WTC11 (cell line): ENCODE measurements around the gene TMEM167A. TPM values are rescaled to one million over a fixed set of nuclear protein-coding genes. Genes with fewer than 3 reads are reported as not detected.
A peak's percentile ranks its signal among the peaks of the same experiment; 100 is the strongest.

Experiments
- ATAC-seq: fragments of 200-7000 bp; cut with Tn5 transposase; 2 replicates; pipeline ENCODE4 v1.10.0; 2021; ENCODE audit warnings: mild to moderate bottlenecking, moderate library complexity
- CTCF ChIA-PET: fragments of 300-600 bp; sonication (Branson Sonifier 250); formaldehyde crosslinking; loops from one replicate; lab custom pipeline; 2021; ENCODE audit warnings: antibody characterized with exemption; lab: Charles Lee
- POLR2A ChIA-PET: fragments of 350-600 bp; sonication (Branson Sonifier 250); formaldehyde crosslinking; loops from one replicate; lab custom pipeline; 2021; ENCODE audit warnings: antibody characterized with exemption; lab: Charles Lee
- DNase-seq: peaks from one replicate; pipeline ENCODE4 v3.0.0; 2021; ENCODE audit warnings: low spot score
- H3K27ac Mint-ChIP-seq: 2 replicates; pipeline ENCODE4 v1.8.0; 2021; ENCODE audit warnings: mixed read lengths
- H3K27me3 Mint-ChIP-seq: 2 replicates; pipeline ENCODE4 v1.8.0; 2021; ENCODE audit warnings: low read depth, mild to moderate bottlenecking, moderate library complexity, mixed read lengths
- H3K36me3 Mint-ChIP-seq: 2 replicates; pipeline ENCODE4 v1.8.0; 2021; ENCODE audit warnings: mixed read lengths
- H3K4me1 Mint-ChIP-seq: 2 replicates; pipeline ENCODE4 v1.8.0; 2022; ENCODE audit warnings: mixed read lengths
- H3K4me3 Mint-ChIP-seq: 2 replicates; pipeline ENCODE4 v1.8.0; 2021; ENCODE audit warnings: mild to moderate bottlenecking, moderate library complexity, mixed read lengths
- H3K9me3 Mint-ChIP-seq: 2 replicates; pipeline ENCODE4 v1.8.0; 2021; ENCODE audit warnings: mixed read lengths
- AR ChIP-seq: fragments of 250-450 bp; sonication (Bioruptor Pico); IDR thresholded peaks from 2 replicates; pipeline ENCODE4 v1.9.0; 2021; ENCODE audit warnings: mild to moderate bottlenecking
- ATF3 ChIP-seq: sonication (generic); formaldehyde crosslinking; conservative IDR thresholded peaks from 2 replicates; pipeline ENCODE4 v1.8.1; 2022; ENCODE audit warnings: mild to moderate bottlenecking, missing genetic modification reagents
- CDX4 ChIP-seq: fragments of 250-450 bp; sonication (Bioruptor Pico); IDR thresholded peaks from 2 replicates; pipeline ENCODE4 v1.9.0; 2021; ENCODE audit warnings: moderate library complexity, mild to moderate bottlenecking, inconsistent platforms, borderline replicate concordance
- CREB1 ChIP-seq: sonication (generic); formaldehyde crosslinking; IDR thresholded peaks from 2 replicates; pipeline ENCODE4 v1.8.0; 2023; ENCODE audit warnings: mild to moderate bottlenecking, missing genetic modification reagents
- CREM ChIP-seq: sonication (generic); formaldehyde crosslinking; IDR thresholded peaks from 2 replicates; pipeline ENCODE4 v1.8.1; 2022; ENCODE audit warnings: mild to moderate bottlenecking, missing genetic modification reagents, moderate library complexity
- ERG ChIP-seq: fragments of 250-450 bp; sonication (Bioruptor Pico); IDR thresholded peaks from 2 replicates; pipeline ENCODE4 v1.8.0; 2021; ENCODE audit warnings: mild to moderate bottlenecking
- ETV6 ChIP-seq: sonication (generic); formaldehyde crosslinking; IDR thresholded peaks from 2 replicates; pipeline ENCODE4 v1.8.1; 2022; ENCODE audit warnings: mild to moderate bottlenecking, missing genetic modification reagents
- FOXP1 ChIP-seq: sonication (generic); formaldehyde crosslinking; IDR thresholded peaks from 2 replicates; pipeline ENCODE4 v1.8.0; 2022; ENCODE audit warnings: missing genetic modification reagents, mild to moderate bottlenecking, moderate library complexity, borderline replicate concordance
- FOXP4 ChIP-seq: sonication (generic); formaldehyde crosslinking; IDR thresholded peaks from 2 replicates; pipeline ENCODE4 v1.8.0; 2022; ENCODE audit warnings: mild to moderate bottlenecking, missing genetic modification reagents
- GABPB1 ChIP-seq: sonication (generic); formaldehyde crosslinking; IDR thresholded peaks from 2 replicates; pipeline ENCODE4 v1.8.1; 2023; ENCODE audit warnings: mild to moderate bottlenecking, missing genetic modification reagents
- IRF1 ChIP-seq: sonication (generic); formaldehyde crosslinking; IDR thresholded peaks from 2 replicates; pipeline ENCODE4 v1.8.0; 2023; ENCODE audit warnings: missing genetic modification reagents
- JAZF1 ChIP-seq: fragments of 250-450 bp; sonication (Bioruptor Pico); IDR thresholded peaks from 2 replicates; pipeline ENCODE4 v1.9.0; 2021; ENCODE audit warnings: moderate library complexity, mild to moderate bottlenecking, inconsistent platforms
- MXD4 ChIP-seq: fragments of 250-450 bp; sonication (Bioruptor Pico); IDR thresholded peaks from 2 replicates; pipeline ENCODE4 v1.8.0; 2021; ENCODE audit warnings: mild to moderate bottlenecking, moderate library complexity, borderline replicate concordance
- NFATC4 ChIP-seq: fragments of 250-450 bp; sonication (Bioruptor Pico); IDR thresholded peaks from 2 replicates; pipeline ENCODE4 v1.9.0; 2021; ENCODE audit warnings: mild to moderate bottlenecking
- STAT6 ChIP-seq: sonication (generic); formaldehyde crosslinking; conservative IDR thresholded peaks from 2 replicates; pipeline ENCODE4 v1.8.1; 2023; ENCODE audit warnings: mild to moderate bottlenecking, low read depth, missing genetic modification reagents, moderate library complexity
- ZNF219 ChIP-seq: sonication (generic); formaldehyde crosslinking; IDR thresholded peaks from 2 replicates; pipeline ENCODE4 v1.8.0; 2023; ENCODE audit warnings: missing genetic modification reagents, mild to moderate bottlenecking, borderline replicate concordance
- ZSCAN18 ChIP-seq: fragments of 250-450 bp; sonication (Bioruptor Pico); IDR thresholded peaks from 2 replicates; pipeline ENCODE4 v2.1.2; 2022; ENCODE audit warnings: mild to moderate bottlenecking, moderate library complexity
- total RNA-seq: library from RNA; stranded (reverse); gene quantifications from 3 replicates; pipeline ENCODE4 v1.2.3, GENCODE V29; 2021

The TMEM167A gene
- total RNA-seq, 1 experiment from 2014 or later: 165 TPM

- ChIA-PET POLR2A (no interaction called here), CTCF (no interaction called here)
- peaks cover 11% of the 10 kb centered on the region for H3K9me3 Mint-ChIP-seq
- H3K4me3 Mint-ChIP-seq: no peak overlapping the region
- ATAC-seq (no peak), DNase-seq (no peak)
- H3K27ac Mint-ChIP-seq: no peak overlapping the region
- TF ChIP-seq GABPB1 (peak; percentile 52; the same call in 1 of the 2 replicates), AR (no peak), CDX4 (no peak), ZNF219 (CRISPR knock-in tag) (no peak), IRF1 (no peak)
- peaks cover 8% of the 10 kb centered on the region for H3K36me3 Mint-ChIP-seq
- no peaks in the 10 kb centered on the region for H3K27me3 Mint-ChIP-seq
- H3K4me1 Mint-ChIP-seq: 0 out of 2 replicates have a peak, but pooled peaks cover 4% of the 10 kb centered on the region
Measured at GRCh38 chr5:83085106-83085505, 7.9 kb upstream of the TMEM167A start.

GRCh38 chr5:83084336-83084735 lies 7.1 kb upstream of the TMEM167A start:
- Mint-ChIP-seq H3K27ac (no peak overlapping the region), H3K9me3 (peaks cover 3% of the 10 kb centered on the region; the same call in 1 of the 2 replicates), H3K36me3 (peaks cover under 1% of the 10 kb centered on the region; the same call in 1 of the 2 replicates), H3K27me3 (no peaks in the 10 kb centered on the region), H3K4me1 (0 out of 2 replicates have a peak, but pooled peaks cover 4% of the 10 kb centered on the region), H3K4me3 (no peak overlapping the region)
- ChIA-PET POLR2A (no interaction called here), CTCF (no interaction called here)
- ATAC-seq (no peak), DNase-seq (no peak)
- TF ChIP-seq MXD4 (CRISPR knock-in tag) (no peak), NFATC4 (no peak), FOXP4 (CRISPR knock-in tag) (no peak), STAT6 (CRISPR knock-in tag) (no peak)

- Mint-ChIP-seq H3K9me3 (peaks cover 3% of the 10 kb centered on the region; the same call in 1 of the 2 replicates), H3K4me3 (no peak overlapping the region), H3K27me3 (no peaks in the 10 kb centered on the region), H3K27ac (no peak overlapping the region), H3K36me3 (no peaks in the 10 kb centered on the region), H3K4me1 (peaks cover 15% of the 10 kb centered on the region)
- no peak for DNase-seq
- no peak for ATAC-seq
- ChIA-PET CTCF (no interaction called here), POLR2A (no interaction called here)
- TF ChIP-seq JAZF1 (CRISPR knock-in tag) (no peak), ZSCAN18 (CRISPR knock-in tag) (no peak), FOXP1 (no peak), ERG (CRISPR knock-in tag) (no peak), STAT6 (CRISPR knock-in tag) (no peak), ATF3 (CRISPR knock-in tag) (no peak), ETV6 (no peak), CREM (no peak), CREB1 (CRISPR knock-in tag) (no peak)
Measured at GRCh38 chr5:83082750-83083149, 5.6 kb upstream of the TMEM167A start.
